HCT116 (cell line): ENCODE measurements around the gene DYNC1I1. TPM values are rescaled to one million over a fixed set of nuclear protein-coding genes. Genes with fewer than 3 reads are reported as not detected.

Experiments
- ATAC-seq: fragments of 200-7000 bp; cut with Tn5 transposase; 2 replicates; pipeline ENCODE4 v1.9.1; 2020; ENCODE audit warnings: mild to moderate bottlenecking, moderate library complexity
- BruUV-seq: library from RNA; stranded (reverse); fragments of 400-500 nt; replicated peaks from 2 replicates; lab custom pipeline; 2021; lab: Mats Ljungman, UMichigan
- CTCF ChIA-PET: fragments of 300-600 bp; sonication (Branson Sonifier 250); formaldehyde crosslinking; loops from one replicate; lab custom pipeline; 2021; ENCODE audit warnings: antibody characterized with exemption; lab: Charles Lee
- POLR2A ChIA-PET: fragments of 300-600, 350-600 bp; sonication (Branson Sonifier 250); formaldehyde crosslinking; loops from one replicate; lab custom pipeline; 2021; ENCODE audit warnings: antibody characterized with exemption; lab: Charles Lee
- RAD21 ChIA-PET, 2 experiments: fragments of 300-600 bp; sonication (Branson Sonifier 250); formaldehyde crosslinking; loops; one replicate each; lab custom pipeline; 2023; ENCODE audit warnings: low total read pairs in 2 of 2; ENCODE audit not compliant: uncharacterized antibody in 2 of 2, unreplicated experiment in 2 of 2, low non-redundant PET in 1 of 2; lab: Charles Lee
- DNase-seq: peaks from one replicate; pipeline ENCODE4 v3.0.0-alpha.2; 2010; ENCODE audit warnings: low read depth, low spot score
- H2AFZ ChIP-seq: fragments of 200-600 bp; shearing (Covaris generic), sonication (generic); 2 replicates; pipeline ENCODE4 v1.6.1; 2017; ENCODE audit warnings: low read depth, mixed run types, mixed read lengths, antibody characterized with exemption, low read length; ENCODE audit not compliant: poor library complexity, severe bottlenecking
- H3K27ac ChIP-seq: 2 replicates; pipeline ENCODE4 v1.5.1; 2012; ENCODE audit warnings: low read depth, low read length
- H3K27me3 ChIP-seq: fragments of 200-600 bp; sonication (generic); 2 replicates; pipeline ENCODE4 v1.6.1; 2016; ENCODE audit warnings: mixed run types, low read length, mixed read lengths; ENCODE audit not compliant: insufficient read depth
- H3K36me3 ChIP-seq, 2 experiments: fragments of 200-500 bp in 1 of 2; fragments of 200-600 bp in 1 of 2; sonication (Bioruptor generic) in 1 of 2; sonication (generic) in 1 of 2; 2 replicates each; pipeline versions ENCODE4 v1.5.1 to v1.6.1; 2014 to 2016; ENCODE audit warnings: low read length in 2 of 2, inconsistent platforms in 1 of 2, mixed read lengths in 1 of 2, mixed run types in 1 of 2; ENCODE audit not compliant: insufficient read depth in 2 of 2, control insufficient read depth in 1 of 2
- H3K4me1 ChIP-seq, 2 experiments: fragments of 200-600 bp in 1 of 2; sonication (generic) in 1 of 2; 2 replicates each; pipeline versions ENCODE4 v1.5.1 to v1.6.1; 2012 to 2017; ENCODE audit warnings: low read length in 2 of 2, inconsistent platforms in 1 of 2, mild to moderate bottlenecking in 1 of 2, mixed read lengths in 1 of 2, mixed run types in 1 of 2, moderate library complexity in 1 of 2; ENCODE audit not compliant: insufficient read depth in 2 of 2, control insufficient read depth in 1 of 2
- H3K4me2 ChIP-seq: fragments of 200-600 bp; sonication (generic); 2 replicates; pipeline ENCODE4 v1.6.1; 2017; ENCODE audit warnings: mixed run types, low read length, mixed read lengths
- H3K4me3 ChIP-seq, 2 experiments: fragments of 200-600 bp in 1 of 2; sonication (generic) in 1 of 2; replicated peaks in 1 of 2; 2 replicates each; pipeline ENCODE4 v1.5.1; 2011 to 2016; ENCODE audit warnings: low read length in 2 of 2, control low read depth in 1 of 2, low read depth in 1 of 2, mild to moderate bottlenecking in 1 of 2, mixed read lengths in 1 of 2, mixed run types in 1 of 2
- H3K79me2 ChIP-seq: fragments of 200-600 bp; sonication (generic); 2 replicates; pipeline ENCODE4 v1.6.1; 2017; ENCODE audit warnings: mild to moderate bottlenecking, mixed run types, low read length, moderate library complexity, mixed read lengths; ENCODE audit not compliant: insufficient read depth
- H3K9ac ChIP-seq: fragments of 200-600 bp; sonication (generic); 2 replicates; pipeline ENCODE4 v1.6.1; 2016; ENCODE audit warnings: low read length, mixed read lengths
- H3K9me2 ChIP-seq: fragments of 200-600 bp; sonication (generic), shearing (Covaris generic); 2 replicates; pipeline ENCODE4 v1.6.1; 2017; ENCODE audit warnings: mixed run types, mild to moderate bottlenecking, moderate library complexity; ENCODE audit not compliant: insufficient read depth
- H3K9me3 ChIP-seq, 2 experiments: fragments of 200-500 bp in 1 of 2; fragments of 200-600 bp in 1 of 2; sonication (Bioruptor generic) in 1 of 2; sonication (generic) in 1 of 2; 2 replicates each; pipeline ENCODE4 v1.6.1; 2014 to 2017; ENCODE audit warnings: low read length in 2 of 2, mixed read lengths in 2 of 2, inconsistent platforms in 1 of 2, low read depth in 1 of 2, mild to moderate bottlenecking in 1 of 2, mixed run types in 1 of 2, moderate library complexity in 1 of 2; ENCODE audit not compliant: control insufficient read depth in 1 of 2, insufficient read depth in 1 of 2
- H4K20me1 ChIP-seq: fragments of 200-600 bp; sonication (generic), shearing (Covaris generic); 2 replicates; pipeline ENCODE4 v1.6.1; 2017; ENCODE audit warnings: mixed run types, mild to moderate bottlenecking, moderate library complexity; ENCODE audit not compliant: insufficient read depth
- CEBPB ChIP-seq: IDR thresholded peaks from 2 replicates; pipeline ENCODE4 v1.6.1; 2012; ENCODE audit warnings: low read depth
- EZH2 ChIP-seq: fragments of 200-600 bp; sonication (generic); IDR thresholded peaks from 2 replicates; pipeline ENCODE4 v1.6.1; 2017; ENCODE audit warnings: antibody characterized with exemption, mixed run types
- EZH2phosphoT487 ChIP-seq: fragments of 200-600 bp; IDR thresholded peaks from 2 replicates; pipeline ENCODE4 v1.6.1; 2018; ENCODE audit warnings: antibody characterized with exemption, borderline replicate concordance
- JUND ChIP-seq: IDR thresholded peaks from 2 replicates; pipeline ENCODE4 v1.6.1; 2012
- SP1 ChIP-seq: IDR thresholded peaks from 2 replicates; pipeline ENCODE4 v1.6.1; 2012; ENCODE audit warnings: low read depth
- SRF ChIP-seq: IDR thresholded peaks from 2 replicates; pipeline ENCODE4 v1.6.1; 2012; ENCODE audit warnings: low read depth
- TCF7L2 ChIP-seq: IDR thresholded peaks from 2 replicates; pipeline ENCODE4 v1.7.0; 2011; ENCODE audit warnings: borderline replicate concordance, inconsistent platforms; ENCODE audit not compliant: insufficient read depth, insufficient read length; ENCODE audit errors: extremely low read depth
- ZFX ChIP-seq: fragments of 450-650 bp; IDR thresholded peaks from 2 replicates; pipeline ENCODE4 v1.6.1; 2017
- intact Hi-C: fragments of 100-400 bp; cut with micrococcal nuclease; formaldehyde crosslinking; loops from 2 replicates; pipeline ENCODE4 v1.10.0; 2022
- total RNA-seq: library from RNA; stranded (reverse); gene quantifications from one replicate; pipeline ENCODE4 v1.2.1, GENCODE V29; 2021; ENCODE audit not compliant: unreplicated experiment
- TF ChIP-seq, protein P1 (sequence below): IDR thresholded peaks from 2 replicates; pipeline ENCODE4 v1.6.1; 2012; ENCODE audit warnings: low read depth
- TF ChIP-seq, protein P2 (sequence below): IDR thresholded peaks from 2 replicates; pipeline ENCODE4 v1.6.1; 2012

DYNC1I1 gene
- total RNA-seq, 1 experiment from 2014 or later, result not detected

DNA sequence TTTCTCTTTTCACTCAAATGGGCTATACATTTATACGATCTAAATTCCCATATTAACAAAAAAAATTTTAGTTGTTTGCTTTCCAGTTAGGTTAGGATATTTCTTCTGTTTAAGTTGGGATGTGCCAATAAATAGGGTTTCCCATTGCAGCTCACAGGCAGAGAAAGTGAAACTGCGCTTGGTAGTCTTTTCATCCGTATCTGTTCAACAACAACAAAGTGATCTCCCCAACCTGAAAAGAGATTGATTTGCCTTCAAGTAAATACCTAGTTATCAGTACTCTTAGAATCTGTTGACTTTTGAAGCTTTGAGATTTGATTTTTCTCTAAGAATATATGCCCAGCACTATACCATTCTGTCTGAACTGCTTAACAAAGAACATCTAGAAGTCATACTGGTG, 143.4 kb downstream of the DYNC1I1 start:
- no peaks in the 10 kb centered on the region for H4K20me1 ChIP-seq
- H3K4me2 ChIP-seq, result no peak overlapping the region
- H3K4me1 ChIP-seq, result no peaks in the 10 kb centered on the region
- intact Hi-C loops, result loop anchor here (1.0 to 5.0 kb wide), 4 partner anchors 502 to 1932 kb away; no protein-coding TSS in a partner anchor
- ATAC-seq, result no peak
- BruUV-seq, result no TSS peak
- no peak for TF ChIP-seq ZFX
- no peak for TF ChIP-seq SRF
- TF ChIP-seq, protein P1, sequence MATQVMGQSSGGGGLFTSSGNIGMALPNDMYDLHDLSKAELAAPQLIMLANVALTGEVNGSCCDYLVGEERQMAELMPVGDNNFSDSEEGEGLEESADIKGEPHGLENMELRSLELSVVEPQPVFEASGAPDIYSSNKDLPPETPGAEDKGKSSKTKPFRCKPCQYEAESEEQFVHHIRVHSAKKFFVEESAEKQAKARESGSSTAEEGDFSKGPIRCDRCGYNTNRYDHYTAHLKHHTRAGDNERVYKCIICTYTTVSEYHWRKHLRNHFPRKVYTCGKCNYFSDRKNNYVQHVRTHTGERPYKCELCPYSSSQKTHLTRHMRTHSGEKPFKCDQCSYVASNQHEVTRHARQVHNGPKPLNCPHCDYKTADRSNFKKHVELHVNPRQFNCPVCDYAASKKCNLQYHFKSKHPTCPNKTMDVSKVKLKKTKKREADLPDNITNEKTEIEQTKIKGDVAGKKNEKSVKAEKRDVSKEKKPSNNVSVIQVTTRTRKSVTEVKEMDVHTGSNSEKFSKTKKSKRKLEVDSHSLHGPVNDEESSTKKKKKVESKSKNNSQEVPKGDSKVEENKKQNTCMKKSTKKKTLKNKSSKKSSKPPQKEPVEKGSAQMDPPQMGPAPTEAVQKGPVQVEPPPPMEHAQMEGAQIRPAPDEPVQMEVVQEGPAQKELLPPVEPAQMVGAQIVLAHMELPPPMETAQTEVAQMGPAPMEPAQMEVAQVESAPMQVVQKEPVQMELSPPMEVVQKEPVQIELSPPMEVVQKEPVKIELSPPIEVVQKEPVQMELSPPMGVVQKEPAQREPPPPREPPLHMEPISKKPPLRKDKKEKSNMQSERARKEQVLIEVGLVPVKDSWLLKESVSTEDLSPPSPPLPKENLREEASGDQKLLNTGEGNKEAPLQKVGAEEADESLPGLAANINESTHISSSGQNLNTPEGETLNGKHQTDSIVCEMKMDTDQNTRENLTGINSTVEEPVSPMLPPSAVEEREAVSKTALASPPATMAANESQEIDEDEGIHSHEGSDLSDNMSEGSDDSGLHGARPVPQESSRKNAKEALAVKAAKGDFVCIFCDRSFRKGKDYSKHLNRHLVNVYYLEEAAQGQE, result no peak
- TF ChIP-seq CEBPB, result no peak
- TF ChIP-seq EZH2phosphoT487, result no peak
- TF ChIP-seq, protein P2, sequence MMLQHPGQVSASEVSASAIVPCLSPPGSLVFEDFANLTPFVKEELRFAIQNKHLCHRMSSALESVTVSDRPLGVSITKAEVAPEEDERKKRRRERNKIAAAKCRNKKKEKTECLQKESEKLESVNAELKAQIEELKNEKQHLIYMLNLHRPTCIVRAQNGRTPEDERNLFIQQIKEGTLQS, result no peak
- no peak for TF ChIP-seq JUND
- TF ChIP-seq EZH2, result no peak
- no peak for TF ChIP-seq SP1
- TF ChIP-seq TCF7L2, result no peak
- ChIA-PET CTCF (interaction anchor here (1.0 to 2.0 kb wide), 6 partner anchors 9 to 1920 kb away, joined by 3 to 9 read pairs (median 4); no protein-coding TSS in a partner anchor), RAD21 (no interaction called here), POLR2A (no interaction called here)
- no peaks in the 10 kb centered on the region for H3K36me3 ChIP-seq
- no peak overlapping the region for H3K27ac ChIP-seq
- no peak for DNase-seq
- H3K9ac ChIP-seq, result no peak overlapping the region
- H3K79me2 ChIP-seq, result no peaks in the 10 kb centered on the region
- no peaks in the 10 kb centered on the region for H3K9me3 ChIP-seq
- no peak overlapping the region for H2AFZ ChIP-seq
- H3K4me3 ChIP-seq, result no peak overlapping the region
- H3K27me3 ChIP-seq, result peaks cover 53% of the 10 kb centered on the region
- H3K9me2 ChIP-seq, result no peaks in the 10 kb centered on the region
